HCT116 (cell line): ENCODE measurements around the gene INPP5K. TPM values are rescaled to one million over a fixed set of nuclear protein-coding genes. Genes with fewer than 3 reads are reported as not detected.

Source experiments
- ATAC-seq: fragments of 200-7000 bp; cut with Tn5 transposase; 2 replicates; pipeline ENCODE4 v1.9.1; 2020; ENCODE audit warnings: mild to moderate bottlenecking, moderate library complexity
- BruUV-seq: library from RNA; stranded (reverse); fragments of 400-500 nt; replicated peaks from 2 replicates; lab custom pipeline; 2021; lab: Mats Ljungman, UMichigan
- CTCF ChIA-PET: fragments of 300-600 bp; sonication (Branson Sonifier 250); formaldehyde crosslinking; loops from one replicate; lab custom pipeline; 2021; ENCODE audit warnings: antibody characterized with exemption; lab: Charles Lee
- POLR2A ChIA-PET: fragments of 300-600, 350-600 bp; sonication (Branson Sonifier 250); formaldehyde crosslinking; loops from one replicate; lab custom pipeline; 2021; ENCODE audit warnings: antibody characterized with exemption; lab: Charles Lee
- RAD21 ChIA-PET, 2 experiments: fragments of 300-600 bp; sonication (Branson Sonifier 250); formaldehyde crosslinking; loops; one replicate each; lab custom pipeline; 2023; ENCODE audit warnings: low total read pairs in 2 of 2; ENCODE audit not compliant: uncharacterized antibody in 2 of 2, unreplicated experiment in 2 of 2, low non-redundant PET in 1 of 2; lab: Charles Lee
- DNase-seq: peaks from one replicate; pipeline ENCODE4 v3.0.0-alpha.2; 2010; ENCODE audit warnings: low read depth, low spot score
- H2AFZ ChIP-seq: fragments of 200-600 bp; shearing (Covaris generic), sonication (generic); 2 replicates; pipeline ENCODE4 v1.6.1; 2017; ENCODE audit warnings: low read depth, mixed run types, mixed read lengths, antibody characterized with exemption, low read length; ENCODE audit not compliant: poor library complexity, severe bottlenecking
- H3K27ac ChIP-seq: 2 replicates; pipeline ENCODE4 v1.5.1; 2012; ENCODE audit warnings: low read depth, low read length
- H3K27me3 ChIP-seq: fragments of 200-600 bp; sonication (generic); 2 replicates; pipeline ENCODE4 v1.6.1; 2016; ENCODE audit warnings: mixed run types, low read length, mixed read lengths; ENCODE audit not compliant: insufficient read depth
- H3K36me3 ChIP-seq, 2 experiments: fragments of 200-500 bp in 1 of 2; fragments of 200-600 bp in 1 of 2; sonication (Bioruptor generic) in 1 of 2; sonication (generic) in 1 of 2; 2 replicates each; pipeline versions ENCODE4 v1.5.1 to v1.6.1; 2014 to 2016; ENCODE audit warnings: low read length in 2 of 2, inconsistent platforms in 1 of 2, mixed read lengths in 1 of 2, mixed run types in 1 of 2; ENCODE audit not compliant: insufficient read depth in 2 of 2, control insufficient read depth in 1 of 2
- H3K4me1 ChIP-seq, 2 experiments: fragments of 200-600 bp in 1 of 2; sonication (generic) in 1 of 2; 2 replicates each; pipeline versions ENCODE4 v1.5.1 to v1.6.1; 2012 to 2017; ENCODE audit warnings: low read length in 2 of 2, inconsistent platforms in 1 of 2, mild to moderate bottlenecking in 1 of 2, mixed read lengths in 1 of 2, mixed run types in 1 of 2, moderate library complexity in 1 of 2; ENCODE audit not compliant: insufficient read depth in 2 of 2, control insufficient read depth in 1 of 2
- H3K4me2 ChIP-seq: fragments of 200-600 bp; sonication (generic); 2 replicates; pipeline ENCODE4 v1.6.1; 2017; ENCODE audit warnings: mixed run types, low read length, mixed read lengths
- H3K4me3 ChIP-seq, 2 experiments: fragments of 200-600 bp in 1 of 2; sonication (generic) in 1 of 2; replicated peaks in 1 of 2; 2 replicates each; pipeline ENCODE4 v1.5.1; 2011 to 2016; ENCODE audit warnings: low read length in 2 of 2, control low read depth in 1 of 2, low read depth in 1 of 2, mild to moderate bottlenecking in 1 of 2, mixed read lengths in 1 of 2, mixed run types in 1 of 2
- H3K79me2 ChIP-seq: fragments of 200-600 bp; sonication (generic); 2 replicates; pipeline ENCODE4 v1.6.1; 2017; ENCODE audit warnings: mild to moderate bottlenecking, mixed run types, low read length, moderate library complexity, mixed read lengths; ENCODE audit not compliant: insufficient read depth
- H3K9ac ChIP-seq: fragments of 200-600 bp; sonication (generic); 2 replicates; pipeline ENCODE4 v1.6.1; 2016; ENCODE audit warnings: low read length, mixed read lengths
- H3K9me2 ChIP-seq: fragments of 200-600 bp; sonication (generic), shearing (Covaris generic); 2 replicates; pipeline ENCODE4 v1.6.1; 2017; ENCODE audit warnings: mixed run types, mild to moderate bottlenecking, moderate library complexity; ENCODE audit not compliant: insufficient read depth
- H3K9me3 ChIP-seq, 2 experiments: fragments of 200-500 bp in 1 of 2; fragments of 200-600 bp in 1 of 2; sonication (Bioruptor generic) in 1 of 2; sonication (generic) in 1 of 2; 2 replicates each; pipeline ENCODE4 v1.6.1; 2014 to 2017; ENCODE audit warnings: low read length in 2 of 2, mixed read lengths in 2 of 2, inconsistent platforms in 1 of 2, low read depth in 1 of 2, mild to moderate bottlenecking in 1 of 2, mixed run types in 1 of 2, moderate library complexity in 1 of 2; ENCODE audit not compliant: control insufficient read depth in 1 of 2, insufficient read depth in 1 of 2
- H4K20me1 ChIP-seq: fragments of 200-600 bp; sonication (generic), shearing (Covaris generic); 2 replicates; pipeline ENCODE4 v1.6.1; 2017; ENCODE audit warnings: mixed run types, mild to moderate bottlenecking, moderate library complexity; ENCODE audit not compliant: insufficient read depth
- CBX3 ChIP-seq: IDR thresholded peaks from 2 replicates; pipeline ENCODE4 v1.6.1; 2012; ENCODE audit warnings: low read depth
- CTCF ChIP-seq, 3 experiments: fragments of 200-600 bp in 1 of 3; sonication (generic) in 1 of 3; IDR thresholded peaks in 2 of 3; conservative IDR thresholded peaks in 1 of 3; 2 replicates each; pipeline ENCODE4 v1.5.1; 2012 to 2017; ENCODE audit warnings: low read depth in 2 of 3, low read length in 2 of 3, antibody characterized with exemption in 1 of 3, borderline replicate concordance in 1 of 3, control low read depth in 1 of 3, mild to moderate bottlenecking in 1 of 3, mixed read lengths in 1 of 3, mixed run types in 1 of 3, moderate library complexity in 1 of 3; ENCODE audit not compliant: insufficient read depth in 1 of 3
- MAX ChIP-seq: IDR thresholded peaks from 2 replicates; pipeline ENCODE4 v1.6.1; 2012
- POLR2AphosphoS5 ChIP-seq: IDR thresholded peaks from 2 replicates; pipeline ENCODE4 v1.6.1; 2011; ENCODE audit warnings: mild to moderate bottlenecking, low read depth, low read length, moderate library complexity
- SIN3A ChIP-seq: IDR thresholded peaks from 2 replicates; pipeline ENCODE4 v1.6.1; 2012; ENCODE audit warnings: low read depth
- SP1 ChIP-seq: IDR thresholded peaks from 2 replicates; pipeline ENCODE4 v1.6.1; 2012; ENCODE audit warnings: low read depth
- YY1 ChIP-seq: IDR thresholded peaks from 2 replicates; pipeline ENCODE4 v1.6.1; 2011; ENCODE audit warnings: low read length, low read depth, moderate library complexity, mild to moderate bottlenecking; ENCODE audit not compliant: insufficient replicate concordance; ENCODE audit errors: extremely low read depth
- ZNF274 ChIP-seq: fragments of 200-500 bp; sonication (Bioruptor generic); IDR thresholded peaks from 2 replicates; pipeline ENCODE4 v1.6.1; 2014; ENCODE audit warnings: mild to moderate bottlenecking, low read depth, low read length, inconsistent platforms
- intact Hi-C: fragments of 100-400 bp; cut with micrococcal nuclease; formaldehyde crosslinking; loops from 2 replicates; pipeline ENCODE4 v1.10.0; 2022
- total RNA-seq: library from RNA; stranded (reverse); gene quantifications from one replicate; pipeline ENCODE4 v1.2.1, GENCODE V29; 2021; ENCODE audit not compliant: unreplicated experiment

The INPP5K gene
- total RNA-seq, 1 experiment from 2014 or later: 25.6 TPM

GRCh38 chr17:1471490-1471889, 44.9 kb downstream of the INPP5K start:
- RAD21 ChIA-PET: no interaction called here
- Histone ChIP-seq H3K27me3 (no peaks in the 10 kb centered on the region), H3K4me1 (no peaks in the 10 kb centered on the region), H3K79me2 (peaks cover 4% of the 10 kb centered on the region; the same call in 1 of the 2 replicates), H3K9me2 (no peaks in the 10 kb centered on the region), H2AFZ (no peak overlapping the region), H3K9me3 (no peaks in the 10 kb centered on the region), H3K27ac (no peak overlapping the region), H3K36me3 (peaks cover 15 to 40% of the 10 kb centered on the region in 2 experiments; a peak in 3 of 4 replicates), H3K9ac (no peak overlapping the region), H3K4me2 (no peak overlapping the region), H3K4me3 (no peak overlapping the region), H4K20me1 (no peaks in the 10 kb centered on the region)
- no peak for DNase-seq
- no peak for ATAC-seq
- CTCF ChIA-PET: no interaction called here
- no peak for TF ChIP-seq YY1
- intact Hi-C loops: no loop called here
- POLR2A ChIA-PET: interaction anchor here (1.9 kb wide), 1 partner anchor 8 kb away, joined by 8 read pairs; no protein-coding TSS in a partner anchor
- BruUV-seq: no TSS peak

GRCh38 chr17:1470755-1471462, 45.5 kb downstream of the INPP5K start:
- Histone ChIP-seq H3K27me3 (no peaks in the 10 kb centered on the region), H3K36me3 (peaks cover 12 to 43% of the 10 kb centered on the region in 2 experiments; a peak in 3 of 4 replicates), H3K9me2 (no peaks in the 10 kb centered on the region), H3K4me1 (no peaks in the 10 kb centered on the region), H3K9me3 (no peaks in the 10 kb centered on the region), H3K4me3 (no peak overlapping the region), H3K4me2 (no peak overlapping the region), H3K79me2 (peaks cover 4% of the 10 kb centered on the region; the same call in 1 of the 2 replicates), H4K20me1 (no peaks in the 10 kb centered on the region), H3K9ac (no peak overlapping the region), H2AFZ (no peak overlapping the region), H3K27ac (no peak overlapping the region)
- ATAC-seq (no peak), DNase-seq (no peak)
- ChIA-PET RAD21 (no interaction called here), POLR2A (interaction anchor here (1.9 kb wide), 1 partner anchor 8 kb away, joined by 8 read pairs; no protein-coding TSS in a partner anchor), CTCF (no interaction called here)
- intact Hi-C loops: no loop called here
- TF ChIP-seq SP1: no peak
- TF ChIP-seq CBX3: no peak
- TF ChIP-seq MAX: no peak
- TF ChIP-seq CTCF (IDR thresholded peaks at IDR 0.05 in 2 of 3, conservative IDR thresholded peaks at IDR 0.05 in 1 of 3; ENCODE audit: borderline replicate concordance in 1 of 3, insufficient read depth in 1 of 3, low read depth in 2 of 3, low read length in 2 of 3): no peak
- TF ChIP-seq POLR2AphosphoS5: no peak
- TF ChIP-seq SIN3A: no peak
- TF ChIP-seq ZNF274: no peak
- no TSS peak for BruUV-seq
